Measurements from ENCODE around the gene RAI1.

The RAI1 gene

GRCh38 chr17:17725752-17726457 is 44.6 kb downstream of the RAI1 start:
- no peak for ATAC-seq
- TF ChIP-seq ZNF70 (CRISPR knock-in tag; IDR thresholded peaks at IDR 0.05) (no peak), RARB (CRISPR knock-in tag; IDR thresholded peaks at IDR 0.05) (no peak), ZC3H10 (CRISPR knock-in tag; IDR thresholded peaks at IDR 0.05) (no peak)

GRCh38 chr17:17726458-17727060 is 45.3 kb downstream of the RAI1 start:
- TF ChIP-seq OSR1 (CRISPR knock-in tag; IDR thresholded peaks at IDR 0.05) (no peak), ZFP30 (CRISPR knock-in tag; IDR thresholded peaks at IDR 0.05) (no peak), TSHZ2 (CRISPR knock-in tag; IDR thresholded peaks at IDR 0.05) (no peak), ISL1 (CRISPR knock-in tag; IDR thresholded peaks at IDR 0.05) (no peak), TCF4 (CRISPR knock-in tag; IDR thresholded peaks at IDR 0.05; ENCODE audit: borderline replicate concordance) (no peak), SNAI2 (CRISPR knock-in tag; IDR thresholded peaks at IDR 0.05) (no peak), ZNF8 (CRISPR knock-in tag; IDR thresholded peaks at IDR 0.05) (no peak), PPARA (CRISPR knock-in tag; IDR thresholded peaks at IDR 0.05; ENCODE audit: borderline replicate concordance) (no peak), ZC3H10 (CRISPR knock-in tag; IDR thresholded peaks at IDR 0.05) (no peak), PATZ1 (CRISPR knock-in tag; IDR thresholded peaks at IDR 0.05; ENCODE audit: borderline replicate concordance) (no peak), ZNF70 (CRISPR knock-in tag; IDR thresholded peaks at IDR 0.05) (no peak), ARNTL (CRISPR knock-in tag; IDR thresholded peaks at IDR 0.05; ENCODE audit: borderline replicate concordance, low read depth) (no peak), RARB (CRISPR knock-in tag; IDR thresholded peaks at IDR 0.05) (no peak), ZFP3 (CRISPR knock-in tag; IDR thresholded peaks at IDR 0.05) (no peak), CSRNP3 (CRISPR knock-in tag; IDR thresholded peaks at IDR 0.05) (no peak), BACH2 (CRISPR knock-in tag; IDR thresholded peaks at IDR 0.05; ENCODE audit: borderline replicate concordance) (no peak), TOX (CRISPR knock-in tag; IDR thresholded peaks at IDR 0.05; ENCODE audit: borderline replicate concordance) (no peak), GLIS3 (CRISPR knock-in tag; IDR thresholded peaks at IDR 0.05) (no peak)
- no peak for ATAC-seq

- ATAC-seq = no peak
- no peak for TF ChIP-seq BACH2 (CRISPR knock-in tag; IDR thresholded peaks at IDR 0.05; ENCODE audit: borderline replicate concordance)
- no peak for TF ChIP-seq ESRRG (CRISPR knock-in tag; IDR thresholded peaks at IDR 0.05)
- TF ChIP-seq SNAI2 (CRISPR knock-in tag; IDR thresholded peaks at IDR 0.05) = no peak
- no peak for TF ChIP-seq ZNF565 (CRISPR knock-in tag; conservative IDR thresholded peaks at IDR 0.05; ENCODE audit: low read depth)
Observed at GRCh38 chr17:17727111-17727659, 45.9 kb downstream of the RAI1 start.

GRCh38 chr17:17728146-17728545 is 46.9 kb downstream of the RAI1 start:
- no peak for ATAC-seq
- TF ChIP-seq OSR1 (CRISPR knock-in tag; IDR thresholded peaks at IDR 0.05) = no peak
- TF ChIP-seq PPARA (CRISPR knock-in tag; IDR thresholded peaks at IDR 0.05; ENCODE audit: borderline replicate concordance) = no peak
- TF ChIP-seq CSDC2 (CRISPR knock-in tag; IDR thresholded peaks at IDR 0.05) = no peak
- no peak for TF ChIP-seq TSHZ2 (CRISPR knock-in tag; IDR thresholded peaks at IDR 0.05)
- TF ChIP-seq CSRNP3 (CRISPR knock-in tag; IDR thresholded peaks at IDR 0.05) = no peak
- TF ChIP-seq PATZ1 (CRISPR knock-in tag; IDR thresholded peaks at IDR 0.05; ENCODE audit: borderline replicate concordance) = no peak
- TF ChIP-seq RARB (CRISPR knock-in tag; IDR thresholded peaks at IDR 0.05) = no peak
- TF ChIP-seq TOX (CRISPR knock-in tag; IDR thresholded peaks at IDR 0.05; ENCODE audit: borderline replicate concordance) = no peak
- TF ChIP-seq TCF4 (CRISPR knock-in tag; IDR thresholded peaks at IDR 0.05; ENCODE audit: borderline replicate concordance) = no peak
- no peak for TF ChIP-seq ZFP30 (CRISPR knock-in tag; IDR thresholded peaks at IDR 0.05)

Measured in SK-N-SH treated with all-trans-retinoic acid at 6 μM for 48 hours (cell line).